ENCODE data around the gene NHSL2. TPM values are rescaled to one million over a fixed set of nuclear protein-coding genes. Genes with fewer than 3 reads are reported as not detected.

The NHSL2 gene
- total and polyA plus RNA-seq, 2 of the 13 experiments (the other 11 are each of a cell fraction or from before 2014, with no cell fraction given): not detected

GRCh38 chrX:72088761-72089160 lies 178.1 kb downstream of the NHSL2 start (continued):
- no peak for TF ChIP-seq ZNF710 (CRISPR knock-in tag; IDR thresholded peaks at IDR 0.05; ENCODE audit: borderline replicate concordance)
- no peak for TF ChIP-seq MATR3 (CRISPR knock-in tag; IDR thresholded peaks at IDR 0.05)
- TF ChIP-seq ZNF605 (CRISPR knock-in tag; IDR thresholded peaks at IDR 0.05): no peak
- TF ChIP-seq ZNF891 (CRISPR knock-in tag; IDR thresholded peaks at IDR 0.05): no peak

GRCh38 chrX:72089254-72089653 lies 178.6 kb downstream of the NHSL2 start:
- POLR2A ChIA-PET: no interaction called here
- Histone ChIP-seq H3K27ac (ENCODE audit: extremely low read length, insufficient read depth, low read length) (no peak overlapping the region), H3K4me1 (ENCODE audit: insufficient read depth, low read length) (no peaks in the 10 kb centered on the region), H3K9me3 (ENCODE audit: low read length) (no peaks in the 10 kb centered on the region), H3K36me3 (replicated peaks in 1 of 2; ENCODE audit: control insufficient read depth in 1 of 2, insufficient read depth in 2 of 2, low read length in 2 of 2) (no peaks in the 10 kb centered on the region), H3K79me2 (ENCODE audit: insufficient read depth, low read length) (no peaks in the 10 kb centered on the region), H4K20me1 (ENCODE audit: insufficient read depth, low read length) (no peaks in the 10 kb centered on the region), H2AFZ (ENCODE audit: low read length) (no peak overlapping the region), H3K9ac (ENCODE audit: insufficient read depth, low read depth, low read length) (no peak overlapping the region), H3K4me3 (replicated peaks in 1 of 3; ENCODE audit: insufficient read depth in 1 of 3, low read depth in 2 of 3, low read length in 3 of 3) (no peak overlapping the region), H3K4me2 (ENCODE audit: low read depth, low read length) (no peak overlapping the region), H3K27me3 (ENCODE audit: control insufficient read depth in 1 of 2, insufficient read depth in 2 of 2, low read length in 2 of 2) (no peaks in the 10 kb centered on the region)
- 25% methylated on average over 3 of the region's 3 CpGs for WGBS (ENCODE audit: low lambda C conversion rate)
- no peak for FAIRE-seq
- CTCF ChIA-PET (ENCODE audit: low intra/inter-chr PET ratio, low total read pairs): no interaction called here
- DNase-seq (ENCODE audit: low spot score): no peak
- ATAC-seq: no peak
- in situ Hi-C loops (cut with HindIII; ENCODE audit: extremely low pct_ligation_motif_present, low pct_unique_long_range_greater_than_20kb) (no loop called here), intact Hi-C loops (cut with micrococcal nuclease; ENCODE audit: unreplicated experiment) (no loop called here)
- TF ChIP-seq ARID2 (CRISPR knock-in tag; IDR thresholded peaks at IDR 0.05; ENCODE audit: borderline replicate concordance) (no peak), ZNF563 (CRISPR knock-in tag; IDR thresholded peaks at IDR 0.05) (no peak), ZGPAT (CRISPR knock-in tag; IDR thresholded peaks at IDR 0.05) (no peak), ZNF670 (CRISPR knock-in tag; IDR thresholded peaks at IDR 0.05; ENCODE audit: borderline replicate concordance) (no peak), ZNF362 (CRISPR knock-in tag; IDR thresholded peaks at IDR 0.05; ENCODE audit: borderline replicate concordance) (no peak)
- no TSS peak for BruUV-seq (replicated peaks)

All from HepG2 (cell line).